Naive thymus-derived CD8-positive, alpha-beta T cell (primary cell): ENCODE data around the gene HNRNPD. TPM values are rescaled to one million over a fixed set of nuclear protein-coding genes. Genes with fewer than 3 reads are reported as not detected.
A peak's percentile ranks its signal among the peaks of the same experiment; 100 is the strongest.
"Not testable (repeated sequence)": the region's sequence is repeated elsewhere in the genome, so short reads cannot be mapped to it uniquely, and the experiment has no call there.

Experiments used
- ATAC-seq, 2 donors: fragments of 150-1000 bp; cut with Tn5 transposase in 1 of 2; sonication (Bioruptor Pico), chemical (Tn5 transposase) in 1 of 2; 1 replicate in 1 of 2; 2 replicates in 1 of 2; pipeline ENCODE4 v1.10.0; 2021; ENCODE audit warnings: mild to moderate bottlenecking in 2 of 2, moderate library complexity in 2 of 2
- POLR2A ChIA-PET: fragments of 350-600 bp; sonication (Branson Sonifier 250); formaldehyde crosslinking; loops from one replicate; lab custom pipeline; 2021; ENCODE audit warnings: antibody characterized with exemption; lab: Charles Lee
- DNase-seq, 10 donors: peaks; one replicate each; pipeline versions ENCODE4 v3.0.0 to v3.0.0-alpha.2; 2020 to 2022
- H3K27ac Mint-ChIP-seq, 10 donors: one replicate each; pipeline ENCODE4 v1.8.0; 2020 to 2022; ENCODE audit warnings: mild to moderate bottlenecking in 10 of 10, mixed read lengths in 10 of 10, moderate library complexity in 4 of 10, inconsistent platforms in 1 of 10
- H3K27me3 Mint-ChIP-seq, 5 donors: one replicate each; pipeline ENCODE4 v1.8.0; 2021 to 2022; ENCODE audit warnings: mixed read lengths in 5 of 5
- H3K36me3 Mint-ChIP-seq, 3 donors: one replicate each; pipeline ENCODE4 v1.8.0; 2020 to 2022; ENCODE audit warnings: mixed read lengths in 3 of 3, mild to moderate bottlenecking in 2 of 3, inconsistent platforms in 1 of 3
- H3K4me1 Mint-ChIP-seq, 4 donors: one replicate each; pipeline ENCODE4 v1.8.0; 2021 to 2022; ENCODE audit warnings: mixed read lengths in 4 of 4
- H3K4me3 Mint-ChIP-seq, 10 donors: one replicate each; pipeline ENCODE4 v1.8.0; 2020 to 2022; ENCODE audit warnings: mild to moderate bottlenecking in 10 of 10, mixed read lengths in 10 of 10, moderate library complexity in 6 of 10, inconsistent platforms in 1 of 10
- H3K9me3 Mint-ChIP-seq, 9 donors: one replicate each; pipeline ENCODE4 v1.8.0; 2020 to 2022; ENCODE audit warnings: mixed read lengths in 9 of 9, mild to moderate bottlenecking in 3 of 9, inconsistent platforms in 1 of 9, moderate library complexity in 1 of 9
- polyA plus RNA-seq, 3 donors: library from polyadenylated mRNA; unstranded; fragments of 300-500 nt; fragmentation: Illumina TruSeq; gene quantifications; one replicate each; pipeline ENCODE4 v1.2.3, GENCODE V29; 2021
- total RNA-seq, 8 experiments: library from RNA in 2 of 8; stranded (reverse) in 2 of 8; gene quantifications; one replicate each; pipeline ENCODE4 v1.2.3 and lab custom pipeline; 2021 to 2026

The HNRNPD gene, protein sequence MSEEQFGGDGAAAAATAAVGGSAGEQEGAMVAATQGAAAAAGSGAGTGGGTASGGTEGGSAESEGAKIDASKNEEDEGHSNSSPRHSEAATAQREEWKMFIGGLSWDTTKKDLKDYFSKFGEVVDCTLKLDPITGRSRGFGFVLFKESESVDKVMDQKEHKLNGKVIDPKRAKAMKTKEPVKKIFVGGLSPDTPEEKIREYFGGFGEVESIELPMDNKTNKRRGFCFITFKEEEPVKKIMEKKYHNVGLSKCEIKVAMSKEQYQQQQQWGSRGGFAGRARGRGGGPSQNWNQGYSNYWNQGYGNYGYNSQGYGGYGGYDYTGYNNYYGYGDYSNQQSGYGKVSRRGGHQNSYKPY
- total RNA-seq (100 to 1,000 TPM; 295 to 310 TPM), polyA plus RNA-seq (100 to 1,000 TPM; 176 to 292 (median 232) TPM), total RNA-seq (lab: John Stamatoyannopoulos, UW) (73.6 to 204 (median 92.3) reads per million in 6 experiments)

DNA sequence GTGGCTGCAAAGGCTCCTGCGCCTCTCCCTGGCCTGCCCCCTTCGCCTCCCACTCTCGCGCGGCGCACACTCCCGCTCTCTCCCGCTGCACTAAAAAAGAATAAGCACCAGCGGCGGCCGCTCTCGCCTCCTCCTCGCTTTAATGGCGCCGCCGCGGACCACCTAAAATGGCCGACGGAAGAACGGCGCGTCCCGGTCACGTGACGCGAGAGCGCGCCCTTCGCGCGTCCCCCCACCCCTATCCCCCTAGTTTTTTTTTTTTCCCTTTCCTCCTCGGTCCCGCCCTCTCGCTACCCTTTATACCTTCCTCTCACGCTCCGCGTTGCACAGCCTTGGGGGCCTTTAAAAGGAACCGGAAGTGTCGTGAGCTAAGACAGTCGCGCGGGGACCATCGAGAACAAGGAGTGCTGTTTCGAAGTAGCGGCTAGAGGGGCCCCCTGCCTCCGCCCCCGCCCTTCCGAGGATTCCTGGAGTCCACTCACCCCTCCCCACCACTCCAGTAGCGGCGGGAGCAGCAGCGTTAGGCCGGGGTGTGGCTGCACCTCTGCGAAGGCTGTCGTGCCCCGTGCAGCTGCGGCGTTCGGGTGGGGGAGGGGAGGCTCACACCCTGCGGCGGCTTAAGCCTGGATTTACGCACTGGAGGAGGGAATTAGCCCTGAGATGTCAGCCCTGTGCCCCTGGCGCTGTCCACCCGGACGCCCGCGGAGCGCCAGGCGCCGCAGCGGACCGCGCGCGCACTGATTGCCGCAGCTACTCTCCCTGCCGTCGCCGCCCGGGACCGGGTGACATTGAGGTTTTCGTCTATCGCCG lies at the start of gene HNRNPD:
Gene HNRNPD, minus strand, starts transcription at position 176 of the 810 bp plus-strand sequence. CDS start 313 bp downstream, outside the sequence.
- DNase-seq (peak; percentile 83 to 97 (median 91)), ATAC-seq (peak; percentile 87 to 90)
- H3K4me3 Mint-ChIP-seq, result peak within 1 kb of the TSS; percentile 91 to 99 (median 97)
- H3K36me3 Mint-ChIP-seq, result peaks cover 8 to 37% (median 12%) of the 10 kb centered on the region in 3 donors
- POLR2A ChIA-PET, result interaction anchor here (0.5 to 6.7 kb wide), 23 partner anchors 8 to 902 kb away, joined by 3 to 193 read pairs (median 4); partner anchors contain the start of genes COPS4, ENOPH1, HNRNPDL and LIN54
- H3K4me1 Mint-ChIP-seq, result peaks cover 21 to 59% (median 53%) of the 10 kb centered on the region in 4 donors
- H3K27ac Mint-ChIP-seq, result peak within 1 kb of the TSS; percentile 97 to 100 (median 98)
- no peaks in the 10 kb centered on the region for H3K9me3 Mint-ChIP-seq
- peaks cover 0 to 3% (median 0%) of the 10 kb centered on the region in 5 donors for H3K27me3 Mint-ChIP-seq

DNA sequence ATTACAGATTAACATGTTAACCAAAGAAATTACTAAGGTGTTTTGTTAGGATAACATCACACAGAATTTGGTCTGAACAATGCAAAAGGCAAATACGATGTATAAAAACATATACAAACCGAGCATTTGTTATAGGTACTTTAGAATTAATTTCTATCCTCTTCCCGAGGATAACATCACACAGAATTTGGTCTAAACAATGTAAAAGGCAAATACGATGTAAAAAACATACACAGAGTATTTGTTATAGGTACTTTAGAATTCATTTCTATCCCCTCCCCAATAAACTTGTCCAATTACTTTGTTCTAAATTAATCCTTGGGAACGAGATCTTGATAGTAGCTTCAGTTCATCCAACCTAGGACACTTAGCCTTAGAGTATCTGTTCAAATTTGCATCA lies 48.8 kb upstream of the HNRNPD start:
- Mint-ChIP-seq H3K9me3 (no peaks in the 10 kb centered on the region), H3K27me3 (peaks cover 0 to 1% (median 0%) of the 10 kb centered on the region in 5 donors), H3K4me3 (no peak overlapping the region), H3K36me3 (peaks cover 9 to 56% (median 22%) of the 10 kb centered on the region in 3 donors), H3K4me1 (peaks cover 19 to 52% (median 51%) of the 10 kb centered on the region in 4 donors), H3K27ac (peak overlapping the region in 3 of 10 donors; percentile 46 to 88 (median 57))
- ATAC-seq (no peak), DNase-seq (no peak)
- POLR2A ChIA-PET, result interaction anchor here (1.0 to 4.0 kb wide), 2 partner anchors 48 to 79 kb away, joined by 3 to 15 read pairs; partner anchors contain the start of gene HNRNPD

DNA sequence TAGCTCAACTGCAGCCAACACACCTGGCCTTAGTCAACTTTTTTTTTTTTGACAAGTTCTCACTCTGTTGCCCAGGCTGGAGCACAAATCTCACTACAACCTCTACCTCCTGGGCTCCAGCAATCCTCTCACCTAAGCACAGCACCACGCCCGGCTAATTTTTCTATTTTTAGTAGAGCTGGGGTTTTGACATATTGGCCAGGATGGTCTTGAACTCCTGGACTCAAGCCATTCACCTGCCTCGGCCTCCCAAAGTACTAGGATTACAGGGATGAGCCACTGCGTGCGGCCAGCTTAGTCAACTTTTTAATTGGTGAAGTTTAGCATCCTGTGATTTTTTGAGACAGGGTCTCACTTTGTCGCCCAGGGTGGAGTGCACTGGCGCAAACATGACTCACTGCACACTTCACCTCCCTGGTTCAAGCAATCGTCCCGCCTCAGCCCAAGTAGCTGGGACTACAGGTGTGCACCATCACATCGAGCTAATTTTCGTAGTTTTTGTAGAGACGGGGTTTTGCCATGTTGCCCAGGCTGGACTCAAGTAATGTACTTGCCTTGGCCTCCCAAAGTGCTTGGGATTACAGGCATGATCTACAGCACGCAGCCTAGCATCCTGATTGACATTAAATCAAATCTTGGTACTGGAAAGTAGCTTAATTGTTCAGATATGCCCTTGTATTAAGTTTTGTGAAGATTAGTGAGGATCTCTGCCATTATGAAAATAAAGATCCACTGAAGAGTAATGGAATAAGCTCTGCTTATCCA lies 48.2 kb upstream of the HNRNPD start:
- H3K4me1 Mint-ChIP-seq, result peaks cover 17 to 46% (median 44%) of the 10 kb centered on the region in 4 donors
- H3K27ac Mint-ChIP-seq, result peak overlapping the region in 5 of 10 donors; percentile 2 to 76 (median 46)
- H3K9me3 Mint-ChIP-seq, result no peaks in the 10 kb centered on the region
- POLR2A ChIA-PET, result interaction anchor here (1.0 to 4.0 kb wide), 2 partner anchors 48 to 78 kb away, joined by 3 to 15 read pairs; partner anchors contain the start of gene HNRNPD
- peaks cover 6 to 50% (median 18%) of the 10 kb centered on the region in 3 donors for H3K36me3 Mint-ChIP-seq
- DNase-seq, result no peak
- ATAC-seq, result peak in 1 of 2 donors; percentile 26
- peaks cover 0 to 3% (median 0%) of the 10 kb centered on the region in 5 donors for H3K27me3 Mint-ChIP-seq
- no peak overlapping the region for H3K4me3 Mint-ChIP-seq

DNA sequence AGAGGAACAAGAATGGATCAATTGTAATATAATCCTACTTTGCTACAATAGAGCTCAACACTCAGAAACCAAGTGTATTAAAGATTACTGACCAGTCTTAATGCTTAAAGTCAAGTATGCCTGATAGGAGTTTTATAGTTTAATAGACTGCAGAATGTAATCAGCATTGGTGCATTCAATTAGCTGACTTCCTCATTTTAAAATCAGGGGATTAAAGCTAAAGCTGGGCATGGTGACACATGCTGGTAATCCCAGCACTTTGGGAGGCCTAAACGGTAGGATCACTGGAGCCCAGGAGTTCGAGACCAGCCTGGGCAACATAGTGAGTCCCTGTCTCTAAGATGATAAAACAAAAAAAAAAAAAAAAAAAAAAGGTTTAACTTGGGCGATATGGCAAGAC lies 45.7 kb upstream of the HNRNPD start:
- H3K4me3 Mint-ChIP-seq, result no peak overlapping the region
- no peak for DNase-seq
- peaks cover 0 to 2% (median 0%) of the 10 kb centered on the region in 9 donors for H3K9me3 Mint-ChIP-seq
- H3K36me3 Mint-ChIP-seq, result peaks cover 5 to 25% (median 6%) of the 10 kb centered on the region in 3 donors
- peaks cover 11 to 34% (median 30%) of the 10 kb centered on the region in 4 donors for H3K4me1 Mint-ChIP-seq
- no peak for ATAC-seq
- H3K27ac Mint-ChIP-seq, result no peak overlapping the region
- H3K27me3 Mint-ChIP-seq, result peaks cover 0 to 10% (median 7%) of the 10 kb centered on the region in 5 donors
- POLR2A ChIA-PET, result interaction anchor here (0.6 to 1.8 kb wide), 5 partner anchors 10 to 480 kb away, joined by 3 to 13 read pairs (median 4); partner anchors contain the start of genes HNRNPD and HNRNPDL

DNA sequence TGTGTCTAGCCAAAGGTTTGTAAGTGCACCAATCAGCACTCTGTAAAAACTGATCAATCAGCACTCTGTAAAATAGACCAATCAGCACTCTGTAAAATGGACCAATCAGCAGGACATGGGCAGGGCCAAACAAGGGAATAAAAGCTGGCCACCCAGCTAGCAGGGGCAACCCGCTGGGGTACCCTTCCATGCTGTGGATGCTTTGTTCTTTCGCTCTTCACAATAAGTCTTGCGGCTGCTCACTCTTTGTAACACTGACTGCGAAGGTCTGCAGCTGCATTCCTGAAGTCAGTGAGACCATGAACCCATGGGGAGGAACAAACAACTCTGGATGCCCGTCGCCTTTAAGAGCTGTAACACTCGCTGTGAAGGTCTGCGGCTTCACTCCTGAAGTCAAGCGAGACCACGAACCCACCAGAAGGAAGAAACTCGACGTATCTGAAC lies 42.2 kb upstream of the HNRNPD start:
- H3K27ac Mint-ChIP-seq, result no peak overlapping the region
- H3K36me3 Mint-ChIP-seq, result peaks cover 0 to 10% (median 0%) of the 10 kb centered on the region in 3 donors
- ATAC-seq, result peak; percentile 38 to 39
- H3K27me3 Mint-ChIP-seq, result peaks cover 0 to 16% (median 11%) of the 10 kb centered on the region in 5 donors
- DNase-seq, result peak in 1 of 10 donors; percentile 2
- POLR2A ChIA-PET, result interaction anchor here (2.9 kb wide), 1 partner anchor 13 kb away, joined by 10 read pairs; the partner anchor contains the start of gene HNRNPDL
- H3K4me3 Mint-ChIP-seq, result peak overlapping the region in 9 of 10 donors; percentile 15 to 73 (median 53)
- H3K9me3 Mint-ChIP-seq, result peaks cover 0 to 4% (median 0%) of the 10 kb centered on the region in 9 donors
- peaks cover 7 to 20% (median 19%) of the 10 kb centered on the region in 4 donors for H3K4me1 Mint-ChIP-seq

DNA sequence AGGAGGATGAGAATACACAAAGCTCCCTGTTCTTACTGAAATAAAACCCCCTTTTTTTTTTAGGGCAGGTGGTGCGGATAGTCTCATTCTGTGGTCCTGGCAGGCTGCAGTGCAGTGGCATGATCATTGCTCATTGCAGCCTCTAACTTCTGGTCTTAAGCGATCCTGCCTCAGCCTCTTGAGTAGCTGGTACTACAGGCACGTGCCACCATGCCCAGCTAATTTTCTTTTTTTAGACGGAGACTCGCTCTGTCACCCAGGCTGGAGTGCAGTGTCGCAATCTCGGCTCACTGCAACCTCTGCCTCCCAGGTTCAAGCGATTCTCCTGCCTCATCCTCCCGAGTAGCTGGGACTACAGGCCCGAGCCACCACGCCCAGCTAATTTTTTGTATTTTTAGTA lies 41.3 kb upstream of the HNRNPD start:
- H3K36me3 Mint-ChIP-seq, H3K4me3 Mint-ChIP-seq, H3K27ac Mint-ChIP-seq, ATAC-seq, DNase-seq, H3K9me3 Mint-ChIP-seq: not testable (repeated sequence)
- POLR2A ChIA-PET, result interaction anchor here (2.9 kb wide), 1 partner anchor 14 kb away, joined by 10 read pairs; the partner anchor contains the start of gene HNRNPDL
- Mint-ChIP-seq H3K4me1 (peaks cover 3 to 14% (median 13%) of the 10 kb centered on the region in 4 donors), H3K27me3 (peaks cover 0 to 16% (median 11%) of the 10 kb centered on the region in 5 donors)

DNA sequence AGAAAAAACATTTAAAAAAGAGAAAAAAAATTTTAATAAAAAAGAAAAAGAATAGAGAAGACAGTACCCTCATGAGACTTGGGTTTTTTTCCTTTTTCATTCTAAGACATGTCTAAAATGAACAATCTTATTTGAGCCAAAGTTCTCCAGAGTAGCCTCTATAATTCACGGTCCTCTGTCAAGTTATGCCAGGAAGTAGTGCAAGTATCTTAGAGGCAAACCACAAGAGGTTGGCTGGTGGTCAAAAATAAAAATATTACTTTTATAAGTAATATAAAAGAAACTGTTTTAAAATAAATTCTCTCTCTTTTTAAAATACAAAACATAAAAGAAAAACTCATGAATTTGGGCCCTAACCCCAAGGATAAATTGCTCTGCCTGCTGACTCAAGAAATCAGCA lies 29.9 kb upstream of the HNRNPD start:
- DNase-seq, result no peak
- no peaks in the 10 kb centered on the region for H3K36me3 Mint-ChIP-seq
- H3K4me3 Mint-ChIP-seq, result no peak overlapping the region
- POLR2A ChIA-PET, result no interaction called here
- H3K27ac Mint-ChIP-seq, result no peak overlapping the region
- no peak for ATAC-seq
- peaks cover 0 to 3% (median under 1%) of the 10 kb centered on the region in 4 donors for H3K4me1 Mint-ChIP-seq
- peaks cover 0 to 3% (median 0%) of the 10 kb centered on the region in 5 donors for H3K27me3 Mint-ChIP-seq
- no peaks in the 10 kb centered on the region for H3K9me3 Mint-ChIP-seq

DNA sequence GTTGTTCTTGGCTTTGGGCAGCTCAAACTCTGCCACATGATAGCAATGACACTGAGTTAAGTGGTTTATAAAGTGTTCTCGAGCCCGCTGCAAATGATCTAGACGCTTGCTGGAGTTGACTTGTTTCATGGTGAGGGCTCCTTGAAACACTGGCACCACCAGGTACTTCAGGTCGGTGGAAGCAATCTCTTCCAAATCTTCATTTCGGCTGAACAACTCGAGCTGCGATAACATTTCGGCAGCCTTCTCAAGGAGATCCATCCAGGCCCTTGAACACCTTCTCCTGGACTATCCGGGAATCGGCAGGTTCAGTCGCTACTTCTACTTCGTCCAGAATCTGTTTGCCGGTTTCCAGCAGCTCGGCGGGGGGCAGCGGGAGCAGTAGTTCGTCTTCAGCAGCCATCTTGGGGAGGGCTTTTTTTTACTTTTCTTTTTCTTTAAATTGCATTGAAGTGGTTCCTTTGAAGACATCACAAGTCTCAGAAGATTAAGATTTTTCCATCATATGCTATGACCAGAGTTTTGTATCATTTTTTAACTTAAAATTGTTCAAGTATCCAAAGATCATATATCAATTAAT lies 28.5 kb upstream of the HNRNPD start:
- no peak for DNase-seq
- ATAC-seq, result no peak
- no peak overlapping the region for H3K27ac Mint-ChIP-seq

DNA sequence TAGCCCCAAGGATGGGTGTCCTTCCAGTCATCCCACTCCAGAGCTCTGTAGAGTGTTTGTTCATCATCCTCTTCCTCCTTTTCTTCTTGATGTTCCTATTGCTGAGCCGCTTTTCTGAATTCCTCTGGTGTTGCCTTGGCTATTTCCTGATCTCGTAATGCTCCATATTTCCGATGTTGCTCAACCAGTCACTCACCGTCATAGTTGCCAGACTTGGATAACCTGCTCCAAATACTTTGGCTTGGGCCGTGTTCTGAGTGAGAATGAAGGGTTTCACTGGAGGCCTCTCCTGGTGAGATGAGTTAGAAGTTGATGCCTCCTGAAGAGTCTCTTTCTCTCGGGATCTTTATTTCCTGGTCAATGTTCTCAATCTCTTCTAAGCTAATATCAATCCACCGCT lies 27.8 kb upstream of the HNRNPD start:
- Mint-ChIP-seq H3K4me3 (no peak overlapping the region), H3K36me3 (no peaks in the 10 kb centered on the region), H3K27ac (no peak overlapping the region), H3K9me3 (no peaks in the 10 kb centered on the region), H3K4me1 (peaks cover 0 to 5% (median 2%) of the 10 kb centered on the region in 4 donors), H3K27me3 (peaks cover 0 to 3% (median 3%) of the 10 kb centered on the region in 5 donors)
- ATAC-seq, result no peak
- POLR2A ChIA-PET, result no interaction called here
- no peak for DNase-seq

More for the DNA sequence above, 28.5 kb upstream of the HNRNPD start:
- Mint-ChIP-seq H3K4me3 (no peak overlapping the region), H3K4me1 (peaks cover 0 to 5% (median 2%) of the 10 kb centered on the region in 4 donors), H3K9me3 (no peaks in the 10 kb centered on the region), H3K27me3 (peaks cover 0 to 3% (median 3%) of the 10 kb centered on the region in 5 donors), H3K36me3 (no peaks in the 10 kb centered on the region)
- POLR2A ChIA-PET, result no interaction called here

DNA sequence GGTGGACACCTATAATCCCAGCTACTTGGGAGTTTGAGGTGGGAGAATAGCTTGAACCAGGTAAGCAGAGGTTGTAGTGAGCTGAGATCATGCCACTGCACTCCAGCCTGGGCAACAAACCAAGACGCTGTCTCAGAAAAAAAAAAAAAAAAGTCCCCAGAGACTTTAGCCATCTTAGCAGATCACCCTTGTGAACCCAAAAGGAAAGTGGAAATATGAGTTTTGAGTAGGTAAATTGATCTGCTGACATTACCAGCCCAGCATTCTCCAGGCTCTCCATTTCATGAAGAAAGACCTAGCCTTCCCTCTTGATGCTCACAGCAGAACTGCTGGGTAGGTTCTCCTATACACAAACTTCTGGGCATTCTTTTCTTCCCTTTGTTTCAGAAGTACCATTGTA lies 24.5 kb upstream of the HNRNPD start:
- Mint-ChIP-seq H3K9me3 (no peaks in the 10 kb centered on the region), H3K27me3 (peaks cover 0 to 3% (median 1%) of the 10 kb centered on the region in 5 donors), H3K27ac (no peak overlapping the region), H3K4me1 (peaks cover 0 to 3% (median 0%) of the 10 kb centered on the region in 4 donors), H3K36me3 (no peaks in the 10 kb centered on the region), H3K4me3 (no peak overlapping the region)
- no peak for ATAC-seq
- no peak for DNase-seq
- POLR2A ChIA-PET, result interaction anchor here (0.7 to 0.9 kb wide), 3 partner anchors 31 to 1078 kb away, joined by 3 to 4 read pairs (median 3); no protein-coding TSS in a partner anchor

DNA sequence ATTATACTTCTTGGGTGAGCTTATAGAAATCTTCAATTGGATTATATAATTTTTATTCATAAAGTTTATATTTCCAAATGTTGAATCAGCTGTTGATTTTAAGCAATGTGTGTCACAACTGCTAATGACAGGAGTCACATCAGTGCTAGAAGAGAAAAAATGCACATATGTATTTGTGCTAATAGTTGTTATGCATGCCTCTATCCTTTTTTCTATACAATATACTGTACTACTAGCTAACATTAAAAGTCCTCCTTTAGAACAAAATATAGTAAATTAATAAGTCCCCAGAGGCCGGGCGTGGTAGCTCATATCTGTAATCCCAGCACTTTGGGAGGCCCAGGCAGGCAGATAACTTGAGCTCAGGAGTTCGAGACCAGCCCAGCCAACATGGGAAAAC lies 23.7 kb upstream of the HNRNPD start:
- no peaks in the 10 kb centered on the region for H3K9me3 Mint-ChIP-seq
- no peak for DNase-seq
- no peaks in the 10 kb centered on the region for H3K36me3 Mint-ChIP-seq
- no peak for ATAC-seq
- H3K27me3 Mint-ChIP-seq, result peaks cover 0 to 3% (median 2%) of the 10 kb centered on the region in 5 donors
- no peak overlapping the region for H3K4me3 Mint-ChIP-seq
- peaks cover 0 to 3% (median 0%) of the 10 kb centered on the region in 4 donors for H3K4me1 Mint-ChIP-seq
- no peak overlapping the region for H3K27ac Mint-ChIP-seq
- POLR2A ChIA-PET, result interaction anchor here (0.9 kb wide), 1 partner anchor 31 kb away, joined by 3 read pairs; no protein-coding TSS in a partner anchor
